IPS-20b (cell line): ENCODE data around the gene FGD2.

ENCODE experiments used
- H3K27ac ChIP-seq: one replicate; pipeline ENCODE4 v1.5.1; 2013; ENCODE audit warnings: low read length
- H3K27me3 ChIP-seq: 2 replicates; pipeline ENCODE4 v1.6.1; 2013; ENCODE audit warnings: mild to moderate bottlenecking, low read length, inconsistent platforms; ENCODE audit not compliant: insufficient read depth
- H3K36me3 ChIP-seq: 2 replicates; pipeline ENCODE4 v1.6.1; 2013; ENCODE audit warnings: low read depth, mild to moderate bottlenecking, inconsistent platforms, low read length, moderate library complexity; ENCODE audit not compliant: insufficient read depth
- H3K4me1 ChIP-seq: 2 replicates; pipeline ENCODE4 v1.6.1; 2013; ENCODE audit warnings: mild to moderate bottlenecking, control low read depth, inconsistent platforms, low read length, moderate library complexity; ENCODE audit not compliant: insufficient read depth
- H3K4me3 ChIP-seq: 2 replicates; pipeline ENCODE4 v1.5.1; 2013; ENCODE audit warnings: mild to moderate bottlenecking, low read length, inconsistent platforms
- H3K9ac ChIP-seq: 2 replicates; pipeline ENCODE4 v1.6.1; 2013; ENCODE audit warnings: low read depth, mild to moderate bottlenecking, inconsistent platforms, low read length, moderate library complexity
- H3K9me3 ChIP-seq: 2 replicates; pipeline ENCODE4 v1.6.1; 2013; ENCODE audit warnings: mild to moderate bottlenecking, low read depth, low read length, inconsistent platforms; ENCODE audit not compliant: insufficient read depth

The FGD2 gene

DNA sequence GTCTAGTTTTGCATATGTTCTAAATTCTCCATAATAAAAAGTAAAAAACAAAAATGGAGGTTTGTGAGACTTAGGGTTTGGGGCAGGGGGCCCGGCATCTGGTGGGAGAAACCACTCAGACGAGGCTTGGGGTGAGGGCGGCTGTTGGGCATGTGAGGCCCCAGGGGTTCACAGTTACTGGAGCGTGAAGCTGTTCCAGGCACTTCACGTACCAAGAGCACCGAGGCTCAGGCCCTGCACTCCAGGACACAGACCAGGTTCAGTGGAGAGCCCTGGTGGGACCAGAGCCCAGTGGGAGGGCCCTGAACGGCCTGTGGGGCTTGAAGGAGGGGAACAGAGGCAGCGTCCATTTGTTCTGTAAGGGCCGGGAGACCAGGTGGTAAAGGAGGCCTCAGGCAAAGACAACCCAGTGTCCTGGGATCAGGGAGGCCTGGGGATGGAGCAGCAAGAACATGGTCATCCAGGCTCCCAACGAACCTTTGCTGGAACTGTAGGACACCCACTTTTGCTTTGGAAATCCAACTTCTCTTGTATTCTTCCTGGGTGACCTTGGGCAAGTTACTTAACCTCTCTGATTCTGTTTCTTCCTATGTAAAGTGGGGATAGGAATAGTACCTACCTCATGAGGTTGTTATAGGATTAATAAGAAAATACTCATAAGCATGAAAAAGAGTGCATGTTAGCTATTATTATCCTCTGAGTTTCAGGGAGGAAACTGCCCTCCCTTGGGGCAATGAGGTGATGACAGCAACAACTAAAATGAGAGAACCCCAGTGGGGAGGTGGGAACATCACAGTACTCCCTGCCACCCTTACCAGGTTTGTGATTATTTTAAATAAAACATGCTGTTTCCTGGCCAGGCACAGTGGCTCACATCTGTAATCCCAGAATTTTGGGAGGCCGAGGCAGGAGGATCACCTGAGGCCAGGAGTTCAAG, 1.1 kb upstream of the FGD2 start:
- H3K4me3 ChIP-seq, result no peak overlapping the region
- no peaks in the 10 kb centered on the region for H3K4me1 ChIP-seq
- no peak overlapping the region for H3K27ac ChIP-seq

DNA sequence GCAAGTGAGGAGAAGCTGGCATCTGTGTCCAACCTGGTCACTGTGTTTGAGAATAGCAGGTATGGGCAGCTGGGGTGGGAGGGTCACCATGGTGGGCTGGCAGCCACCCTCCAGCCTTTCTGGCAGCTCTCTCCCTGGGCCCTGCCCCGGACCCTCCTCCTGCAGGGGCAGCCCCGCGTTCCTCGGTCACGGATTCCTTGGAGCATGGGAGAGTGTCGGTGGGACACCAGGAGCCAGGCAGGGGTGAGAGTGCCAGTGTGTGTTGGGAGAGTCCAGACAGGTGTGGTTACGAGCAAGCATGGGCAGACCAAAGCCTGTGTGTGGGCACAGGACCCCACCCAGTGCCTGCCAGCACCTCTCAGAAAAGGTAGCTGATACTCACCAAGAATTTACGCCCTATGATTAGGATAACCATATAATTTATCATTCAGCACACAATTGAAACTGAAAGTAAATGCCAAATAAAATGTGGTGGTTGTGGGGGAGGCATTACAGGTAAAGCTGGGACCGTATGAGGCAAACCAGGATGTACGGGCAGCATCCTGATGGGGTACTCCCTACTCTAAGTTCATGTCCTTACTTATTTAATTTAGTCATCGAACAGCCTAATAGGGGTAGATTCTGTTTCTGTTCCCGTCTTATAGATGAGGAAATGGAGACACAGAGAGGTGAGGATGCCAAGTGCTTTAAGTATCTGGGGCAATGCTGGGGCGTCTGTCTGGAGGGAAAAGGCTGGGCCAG, 542 bp downstream of the FGD2 start:
- Histone ChIP-seq H3K4me3 (no peak overlapping the region), H3K9ac (no peak overlapping the region), H3K4me1 (no peaks in the 10 kb centered on the region), H3K36me3 (no peaks in the 10 kb centered on the region), H3K27ac (no peak overlapping the region), H3K9me3 (no peaks in the 10 kb centered on the region), H3K27me3 (no peaks in the 10 kb centered on the region)

More for the DNA sequence above, 1.1 kb upstream of the FGD2 start:
- no peaks in the 10 kb centered on the region for H3K9me3 ChIP-seq
- H3K36me3 ChIP-seq, result no peaks in the 10 kb centered on the region
- H3K9ac ChIP-seq, result no peak overlapping the region
- no peaks in the 10 kb centered on the region for H3K27me3 ChIP-seq

DNA sequence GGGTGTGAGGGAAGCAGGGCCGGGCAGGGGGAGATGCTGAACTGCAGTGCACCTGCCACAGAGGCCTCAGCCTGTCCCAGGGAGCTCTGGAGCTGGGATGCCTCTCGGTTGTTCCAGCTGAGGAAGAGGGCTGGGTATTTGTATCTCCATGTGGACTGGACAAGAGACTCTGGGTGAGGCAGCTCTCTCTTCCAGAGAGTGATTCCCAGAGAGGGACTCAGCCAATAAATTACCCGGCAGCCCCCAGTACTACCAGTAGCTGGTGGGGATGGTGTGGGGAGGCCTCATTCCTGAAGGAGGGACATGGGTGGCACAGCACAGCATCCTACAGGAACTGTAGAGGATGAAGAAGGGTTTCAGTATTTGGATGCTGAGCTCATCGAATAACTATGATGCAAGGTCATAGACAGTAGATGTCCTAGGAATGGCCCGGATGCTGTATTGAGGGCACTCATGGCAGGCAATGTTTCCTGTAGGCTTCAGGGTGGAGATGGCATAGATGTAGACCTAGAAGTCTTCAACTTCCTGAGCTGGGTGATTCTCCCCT, 1.4 kb downstream of the FGD2 start:
- H3K27me3 ChIP-seq, result no peaks in the 10 kb centered on the region
- no peak overlapping the region for H3K9ac ChIP-seq
- H3K4me3 ChIP-seq, result no peak overlapping the region
- no peaks in the 10 kb centered on the region for H3K9me3 ChIP-seq
- H3K27ac ChIP-seq, result no peak overlapping the region
- no peaks in the 10 kb centered on the region for H3K4me1 ChIP-seq
- H3K36me3 ChIP-seq, result no peaks in the 10 kb centered on the region

DNA sequence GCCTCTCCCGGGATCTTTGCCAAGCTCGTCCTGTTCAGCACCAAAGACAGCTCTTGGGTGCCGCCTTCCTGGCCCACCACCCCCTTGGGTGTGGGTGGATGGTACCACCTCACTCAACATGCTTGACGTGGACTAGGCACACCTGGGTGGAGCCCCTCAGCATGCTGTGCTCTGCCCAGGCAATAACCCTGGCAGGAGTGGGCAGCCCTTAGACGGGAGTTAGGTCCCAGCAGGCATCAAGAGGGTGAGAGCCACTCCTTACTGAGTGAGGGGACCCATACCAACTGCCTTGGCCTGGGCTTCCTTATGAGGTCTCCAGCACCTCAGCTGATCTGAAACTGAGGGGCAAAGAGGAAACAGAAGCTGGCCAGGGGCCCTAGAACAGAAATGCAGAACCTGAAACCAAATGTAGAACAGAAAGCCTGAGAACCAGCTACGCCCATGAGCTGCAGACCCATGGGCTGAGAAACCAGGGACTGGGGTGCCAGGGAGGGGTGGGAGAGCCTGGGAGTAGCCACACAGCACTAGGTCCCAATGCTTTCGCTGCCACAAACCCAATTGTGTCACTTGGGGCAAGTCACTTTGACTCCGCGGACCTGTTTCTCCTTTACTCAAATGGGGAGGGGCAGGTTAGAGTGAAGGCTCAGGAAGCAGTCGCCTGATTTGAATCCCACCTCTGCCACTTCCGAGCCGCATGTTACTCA, 2.0 kb downstream of the FGD2 start:
- Histone ChIP-seq H3K36me3 (no peaks in the 10 kb centered on the region), H3K4me1 (no peaks in the 10 kb centered on the region), H3K27ac (no peak overlapping the region), H3K9me3 (no peaks in the 10 kb centered on the region), H3K4me3 (no peak overlapping the region), H3K9ac (no peak overlapping the region), H3K27me3 (no peaks in the 10 kb centered on the region)

DNA sequence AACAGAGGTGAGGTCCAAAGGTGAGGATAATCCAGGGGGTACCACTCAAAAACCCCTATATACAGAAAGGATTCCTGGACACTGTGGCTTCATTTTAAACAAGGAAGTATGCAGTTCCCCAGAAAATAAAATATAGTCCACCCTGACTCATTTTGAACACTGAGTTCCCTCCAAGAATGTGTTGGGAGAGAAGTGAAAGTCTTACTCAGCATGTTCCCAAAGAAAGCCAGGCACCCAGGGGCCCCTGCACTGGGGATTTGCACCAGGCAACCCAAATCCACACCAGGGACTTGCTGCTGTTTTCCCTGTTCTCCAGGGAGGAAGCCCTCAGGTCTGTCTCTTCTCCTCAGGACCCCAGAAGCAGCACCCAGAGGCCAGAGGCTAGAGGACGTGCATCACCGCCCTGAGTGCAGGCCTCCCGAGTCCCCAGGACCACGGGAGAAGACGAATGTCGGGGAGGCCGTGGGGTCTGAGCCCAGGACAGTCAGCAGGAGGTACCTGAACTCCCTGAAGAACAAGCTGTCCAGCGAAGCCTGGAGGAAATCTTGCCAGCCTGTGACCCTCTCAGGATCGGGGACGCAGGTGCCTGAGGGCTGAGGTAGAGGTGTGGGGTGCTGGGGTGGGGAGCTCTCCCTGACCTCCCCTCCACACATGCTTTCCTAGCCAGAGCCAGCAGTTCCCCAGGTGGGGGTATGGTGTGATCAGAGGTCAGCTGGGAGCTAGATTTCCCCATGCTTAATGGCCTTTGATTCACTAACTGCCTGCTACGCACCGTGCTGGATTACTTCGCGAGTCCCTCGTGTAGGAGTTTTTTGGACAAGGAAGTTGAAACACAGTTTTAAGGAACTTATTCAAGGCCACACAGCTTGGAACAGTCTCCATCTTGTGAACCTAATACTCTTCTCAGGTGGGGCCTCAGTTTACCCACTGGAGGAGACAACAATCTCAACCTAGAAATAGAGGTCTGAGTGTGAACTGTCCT, 3.3 kb downstream of the FGD2 start:
- Histone ChIP-seq H3K4me1 (no peaks in the 10 kb centered on the region), H3K9ac (no peak overlapping the region), H3K27me3 (no peaks in the 10 kb centered on the region), H3K9me3 (no peaks in the 10 kb centered on the region), H3K36me3 (no peaks in the 10 kb centered on the region), H3K4me3 (no peak overlapping the region), H3K27ac (no peak overlapping the region)

DNA sequence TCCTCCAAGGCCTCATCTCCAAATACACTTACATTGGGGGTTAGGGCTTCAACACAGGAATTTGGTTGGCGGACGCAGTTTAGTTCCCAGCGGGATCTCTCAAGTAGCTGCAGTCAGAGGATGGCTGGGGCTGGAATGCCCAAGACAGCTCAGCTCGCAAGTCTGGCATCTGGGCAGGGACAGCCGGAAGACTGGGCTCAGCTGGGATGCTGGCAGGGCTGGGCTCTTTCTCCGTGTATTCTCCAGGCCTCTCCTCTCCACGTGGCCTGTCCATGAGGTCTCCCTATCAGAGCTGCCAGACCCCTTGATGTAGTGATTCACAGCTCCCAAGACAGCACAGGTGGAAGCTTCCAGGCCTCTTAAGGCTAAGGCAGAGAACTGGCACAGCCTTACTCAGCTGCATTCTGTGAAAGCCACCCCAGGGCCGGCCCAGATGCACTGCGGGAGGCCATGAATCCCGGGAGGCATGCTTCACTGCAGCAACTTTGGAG, 5.0 kb downstream of the FGD2 start:
- Histone ChIP-seq H3K4me1 (no peaks in the 10 kb centered on the region), H3K9ac (no peak overlapping the region), H3K27me3 (no peaks in the 10 kb centered on the region), H3K27ac (no peak overlapping the region), H3K36me3 (no peaks in the 10 kb centered on the region), H3K9me3 (no peaks in the 10 kb centered on the region), H3K4me3 (no peak overlapping the region)

DNA sequence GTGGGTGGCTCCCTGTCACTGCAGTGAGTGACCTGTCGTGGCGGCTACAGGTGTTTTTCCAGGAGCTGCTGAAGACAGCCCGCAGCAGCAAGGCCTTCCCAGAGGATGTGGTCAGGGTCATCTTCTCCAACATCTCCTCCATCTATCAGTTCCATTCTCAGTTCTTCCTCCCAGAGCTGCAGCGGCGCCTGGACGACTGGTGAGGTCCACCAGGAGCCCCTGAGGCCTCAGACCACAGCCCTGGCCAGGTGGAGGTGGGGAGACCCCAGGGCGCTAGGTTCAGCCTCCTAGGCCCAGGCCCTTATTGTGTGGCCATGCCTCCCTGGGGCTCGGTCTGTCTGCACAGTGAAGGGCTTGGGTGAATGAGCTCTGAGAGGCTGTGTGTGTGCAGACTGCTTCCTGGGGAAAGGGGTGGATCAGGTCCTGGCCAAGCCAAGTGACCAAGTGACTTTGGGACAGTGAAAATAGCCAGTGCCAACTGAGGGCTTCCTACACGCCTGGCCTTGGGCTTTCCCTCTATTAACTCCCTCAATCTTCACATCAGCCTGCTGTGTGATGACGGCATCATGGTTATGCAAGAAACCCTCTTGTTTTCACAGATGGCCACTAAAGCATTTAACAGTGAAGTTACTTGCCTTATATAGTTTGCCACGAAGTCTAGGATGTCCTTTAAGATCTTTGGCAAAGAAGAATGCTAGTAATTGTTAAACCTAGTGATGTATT, 6.4 kb downstream of the FGD2 start:
- Histone ChIP-seq H3K4me3 (no peak overlapping the region), H3K9me3 (no peaks in the 10 kb centered on the region), H3K27ac (no peak overlapping the region), H3K27me3 (no peaks in the 10 kb centered on the region), H3K4me1 (no peaks in the 10 kb centered on the region), H3K36me3 (no peaks in the 10 kb centered on the region), H3K9ac (no peak overlapping the region)

DNA sequence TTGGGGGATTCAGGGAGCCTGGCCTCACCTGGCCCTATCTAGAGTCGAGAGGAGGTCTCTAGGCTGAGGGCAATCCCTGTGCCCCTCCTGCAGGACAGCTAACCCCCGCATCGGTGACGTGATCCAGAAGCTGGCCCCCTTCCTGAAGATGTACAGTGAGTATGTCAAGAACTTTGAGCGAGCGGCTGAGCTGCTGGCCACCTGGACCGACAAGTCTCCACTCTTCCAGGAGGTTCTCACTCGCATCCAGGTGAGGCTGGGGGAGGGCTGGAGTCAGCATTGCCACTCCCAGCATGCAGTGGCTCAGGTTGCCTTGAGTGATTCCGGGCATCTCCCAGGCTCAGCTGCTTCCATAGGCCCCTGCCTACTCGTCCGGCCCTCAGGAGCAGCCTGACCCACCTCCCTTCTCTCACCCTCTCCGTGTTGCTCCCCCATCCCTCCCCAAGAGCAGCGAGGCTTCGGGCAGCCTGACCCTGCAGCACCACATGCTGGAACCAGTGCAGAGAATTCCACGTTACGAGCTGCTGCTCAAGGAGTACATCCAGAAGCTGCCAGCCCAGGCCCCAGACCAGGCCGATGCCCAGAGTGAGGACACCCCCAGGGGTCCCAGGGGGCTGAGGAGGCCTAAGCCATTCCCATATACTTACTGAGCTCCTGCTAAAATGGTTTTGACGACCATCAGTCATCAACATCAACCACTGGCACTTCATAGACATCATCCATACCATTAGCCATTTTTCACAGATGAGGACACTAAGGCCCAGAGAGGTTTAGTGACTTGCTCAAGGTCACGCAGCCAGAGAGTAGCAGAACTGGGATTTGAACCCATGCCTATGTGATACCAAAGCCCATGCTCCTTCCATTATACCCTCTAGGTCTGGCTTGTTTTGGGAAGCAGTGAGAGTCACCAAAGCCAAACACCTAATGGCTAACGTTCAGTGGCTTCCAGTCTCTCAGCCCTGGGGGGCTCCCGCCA, 8.3 kb downstream of the FGD2 start:
- Histone ChIP-seq H3K36me3 (no peaks in the 10 kb centered on the region), H3K9ac (no peak overlapping the region), H3K27ac (no peak overlapping the region), H3K4me3 (no peak overlapping the region), H3K27me3 (no peaks in the 10 kb centered on the region), H3K4me1 (no peaks in the 10 kb centered on the region), H3K9me3 (no peaks in the 10 kb centered on the region)

DNA sequence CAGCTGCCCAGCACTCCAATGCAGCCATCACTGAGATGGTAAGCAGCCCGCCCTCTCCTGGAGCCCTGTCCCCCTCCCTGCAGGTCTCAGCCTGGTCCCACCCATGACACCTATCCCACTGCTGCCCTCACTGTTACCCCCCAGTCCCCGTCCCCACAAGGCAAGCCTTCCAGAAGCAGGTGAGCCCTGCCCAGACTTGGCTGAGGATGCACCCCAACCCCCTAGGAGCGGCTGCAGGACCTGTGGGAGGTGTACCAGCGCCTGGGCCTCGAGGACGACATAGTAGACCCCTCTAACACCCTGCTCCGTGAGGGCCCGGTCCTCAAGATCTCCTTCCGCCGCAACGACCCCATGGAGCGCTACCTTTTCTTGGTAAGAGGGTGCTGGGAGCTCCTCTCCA, 9.2 kb downstream of the FGD2 start:
- Histone ChIP-seq H3K27ac (no peak overlapping the region), H3K27me3 (no peaks in the 10 kb centered on the region), H3K4me3 (no peak overlapping the region), H3K4me1 (no peaks in the 10 kb centered on the region), H3K9ac (no peak overlapping the region), H3K36me3 (no peaks in the 10 kb centered on the region), H3K9me3 (no peaks in the 10 kb centered on the region)
